HG03378 (cell line): ENCODE data around the gene TECPR1.

ENCODE experiments used
- ATAC-seq: cut with Tn5 transposase; IDR thresholded peaks from one replicate; pipeline ENCODE4 v1.9.1; 2021; ENCODE audit warnings: mild to moderate bottlenecking, moderate library complexity; ENCODE audit not compliant: unreplicated experiment

The TECPR1 gene

GRCh38 chr7:98170966-98171365, 81.1 kb downstream of the TECPR1 start:
- no peak for ATAC-seq

GRCh38 chr7:98168904-98169621, 83.0 kb downstream of the TECPR1 start:
- ATAC-seq = no peak

- no peak for ATAC-seq
These were observed 83.7 kb downstream of the TECPR1 start for GRCh38 chr7:98168181-98168903.

GRCh38 chr7:98167653-98168052, 84.4 kb downstream of the TECPR1 start:
- no peak for ATAC-seq

- no peak for ATAC-seq
These were observed 85.4 kb downstream of the TECPR1 start for GRCh38 chr7:98166668-98166970.

GRCh38 chr7:98165827-98166667, 86.0 kb downstream of the TECPR1 start:
- ATAC-seq = peak; percentile 55
